Panc1 (cell line): ENCODE data around the gene SLC20A1.

Experiments used
- POLR2AphosphoS5 ChIP-seq: IDR thresholded peaks from 2 replicates; pipeline ENCODE4 v1.6.1; 2012; ENCODE audit warnings: mild to moderate bottlenecking, low read depth, low read length, moderate library complexity
- TF ChIP-seq, protein P1 (sequence below): fragments of 450-650 bp; IDR thresholded peaks from 2 replicates; pipeline ENCODE4 v1.5.1; 2017; ENCODE audit warnings: mild to moderate bottlenecking

DNA sequence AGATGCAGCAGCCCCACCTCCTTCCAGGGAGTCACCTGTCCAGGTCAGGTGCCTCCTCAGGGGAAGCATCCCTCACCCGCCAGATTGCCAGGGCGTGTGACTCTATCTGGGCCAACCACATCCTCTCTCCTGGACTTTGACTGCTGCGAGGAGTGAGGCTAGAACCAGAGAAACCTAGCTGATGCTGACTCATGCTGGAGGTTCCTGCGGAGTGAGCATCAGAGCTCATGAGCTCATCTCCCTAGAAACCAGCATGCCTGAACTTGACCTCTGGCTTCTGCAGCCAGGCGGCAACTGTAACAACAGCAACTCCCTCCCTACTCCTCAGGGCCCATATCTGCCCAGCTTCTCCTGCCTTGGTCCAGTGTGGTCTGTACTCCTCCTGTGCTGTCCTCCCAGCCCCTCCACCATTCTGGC lies 46.8 kb downstream of the SLC20A1 start:
- no peak for TF ChIP-seq POLR2AphosphoS5
- TF ChIP-seq, protein P1, sequence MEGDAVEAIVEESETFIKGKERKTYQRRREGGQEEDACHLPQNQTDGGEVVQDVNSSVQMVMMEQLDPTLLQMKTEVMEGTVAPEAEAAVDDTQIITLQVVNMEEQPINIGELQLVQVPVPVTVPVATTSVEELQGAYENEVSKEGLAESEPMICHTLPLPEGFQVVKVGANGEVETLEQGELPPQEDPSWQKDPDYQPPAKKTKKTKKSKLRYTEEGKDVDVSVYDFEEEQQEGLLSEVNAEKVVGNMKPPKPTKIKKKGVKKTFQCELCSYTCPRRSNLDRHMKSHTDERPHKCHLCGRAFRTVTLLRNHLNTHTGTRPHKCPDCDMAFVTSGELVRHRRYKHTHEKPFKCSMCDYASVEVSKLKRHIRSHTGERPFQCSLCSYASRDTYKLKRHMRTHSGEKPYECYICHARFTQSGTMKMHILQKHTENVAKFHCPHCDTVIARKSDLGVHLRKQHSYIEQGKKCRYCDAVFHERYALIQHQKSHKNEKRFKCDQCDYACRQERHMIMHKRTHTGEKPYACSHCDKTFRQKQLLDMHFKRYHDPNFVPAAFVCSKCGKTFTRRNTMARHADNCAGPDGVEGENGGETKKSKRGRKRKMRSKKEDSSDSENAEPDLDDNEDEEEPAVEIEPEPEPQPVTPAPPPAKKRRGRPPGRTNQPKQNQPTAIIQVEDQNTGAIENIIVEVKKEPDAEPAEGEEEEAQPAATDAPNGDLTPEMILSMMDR = no peak
